ENCODE data around the gene ABCA3.

Gene ABCA3

DNA sequence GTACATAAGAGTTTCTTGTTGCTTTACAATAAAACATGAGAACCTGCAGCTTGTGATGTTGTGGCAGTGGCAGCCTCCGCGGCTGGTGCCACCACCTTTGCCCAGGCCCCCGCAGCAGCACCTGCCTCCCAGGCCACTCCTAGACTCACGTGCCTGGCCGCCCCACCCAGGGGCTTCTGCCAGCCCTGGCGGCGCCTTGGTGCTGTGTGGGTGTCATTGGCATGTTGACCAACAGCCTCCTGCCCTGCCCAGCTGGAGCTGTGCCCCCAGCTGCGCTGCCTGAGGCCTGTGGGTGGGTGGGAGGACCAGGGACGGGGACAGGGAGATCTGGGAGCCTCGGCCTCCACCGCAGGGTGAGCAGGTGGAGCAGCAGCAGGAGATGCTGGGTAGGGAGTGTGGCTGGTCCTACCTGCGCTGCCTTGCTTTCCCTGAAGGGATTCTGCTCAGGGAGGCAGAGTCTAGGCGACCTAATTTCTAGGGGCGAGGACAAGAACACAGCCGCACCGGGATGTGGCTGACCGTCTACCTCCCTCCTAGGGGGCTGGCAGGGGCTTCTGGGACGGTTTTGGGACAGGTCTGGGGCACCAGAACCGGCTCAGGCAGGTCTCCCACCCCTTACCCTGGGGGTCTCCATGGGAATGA, 104.7 kb downstream of the ABCA3 start:
- DNase-seq (ENCODE audit: low read depth in 1 of 2, low spot score in 1 of 2) = no peak

DNA sequence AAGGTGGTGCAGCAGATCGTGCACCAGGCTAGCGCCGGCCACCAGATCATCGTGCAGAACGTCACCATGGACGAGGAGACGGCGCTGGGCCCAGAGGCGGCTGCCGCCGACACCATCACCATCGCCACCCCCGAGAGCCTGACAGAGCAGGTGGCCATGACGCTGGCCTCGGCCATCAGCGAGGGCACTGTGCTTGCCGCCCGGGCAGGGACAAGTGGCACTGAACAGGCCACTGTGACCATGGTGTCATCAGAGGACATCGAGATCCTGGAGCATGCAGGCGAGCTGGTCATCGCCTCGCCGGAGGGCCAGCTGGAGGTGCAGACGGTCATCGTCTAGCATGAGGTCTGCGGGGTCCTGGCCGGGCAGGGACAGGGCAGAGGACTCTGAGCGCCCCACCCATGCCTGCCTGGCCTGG, 105.3 kb downstream of the ABCA3 start:
- no peak for DNase-seq (ENCODE audit: low read depth in 1 of 2, low spot score in 1 of 2)

DNA sequence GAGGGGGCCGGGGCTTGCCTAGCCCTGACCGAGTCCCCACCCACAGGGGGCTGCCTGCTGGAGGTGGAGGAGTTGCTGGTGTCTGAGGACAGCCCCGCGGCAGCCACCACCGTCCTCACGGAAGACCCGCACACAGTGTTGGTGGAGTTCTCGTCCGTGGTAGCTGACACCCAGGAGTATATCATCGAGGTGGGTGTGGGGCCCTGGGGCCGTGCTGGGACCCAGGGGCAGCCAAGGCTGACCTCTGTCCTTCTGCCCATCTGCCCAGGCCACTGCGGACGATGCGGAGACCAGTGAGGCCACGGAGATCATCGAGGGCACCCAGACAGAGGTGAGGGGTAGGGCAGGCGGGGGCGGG, 105.7 kb downstream of the ABCA3 start:
- DNase-seq (ENCODE audit: low read depth in 1 of 2, low spot score in 1 of 2) = no peak

DNA sequence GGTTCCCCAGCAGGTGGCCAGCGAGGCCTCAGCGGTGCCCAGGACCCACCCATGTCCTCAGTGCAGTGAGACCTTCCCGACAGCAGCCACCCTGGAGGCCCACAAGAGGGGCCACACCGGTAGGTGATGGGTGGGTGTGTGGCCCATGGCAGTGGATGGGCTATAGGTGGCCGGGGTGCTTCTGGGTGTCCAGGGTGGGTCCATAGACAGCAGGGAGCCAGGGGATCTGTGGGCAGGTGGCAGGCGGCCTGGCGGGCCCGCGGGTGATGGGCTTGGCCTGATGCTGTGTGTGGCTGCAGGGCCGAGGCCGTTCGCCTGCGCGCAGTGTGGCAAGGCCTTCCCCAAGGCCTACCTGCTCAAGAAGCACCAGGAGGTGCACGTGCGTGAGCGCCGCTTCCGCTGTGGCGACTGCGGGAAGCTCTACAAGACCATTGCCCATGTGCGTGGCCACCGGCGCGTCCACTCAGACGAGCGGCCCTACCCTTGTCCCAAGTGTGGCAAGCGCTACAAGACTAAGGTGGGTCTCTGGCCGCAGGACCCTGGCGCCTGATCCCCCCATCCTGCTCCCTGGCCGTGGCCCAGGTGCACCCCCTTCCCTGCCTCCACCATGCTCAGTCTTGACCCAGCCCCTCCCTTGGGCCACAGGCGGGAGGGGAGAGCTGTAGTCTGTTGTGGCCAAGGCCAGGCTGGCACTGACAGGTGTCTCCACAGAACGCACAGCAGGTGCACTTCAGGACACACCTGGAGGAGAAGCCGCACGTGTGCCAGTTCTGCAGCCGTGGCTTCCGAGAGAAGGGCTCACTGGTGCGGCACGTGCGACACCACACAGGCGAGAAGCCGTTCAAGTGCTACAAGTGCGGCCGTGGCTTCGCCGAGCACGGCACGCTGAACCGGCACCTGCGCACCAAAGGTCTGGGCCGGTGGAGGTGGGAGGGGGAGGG, 106.4 kb downstream of the ABCA3 start:
- no peak for DNase-seq (ENCODE audit: low read depth in 1 of 2, low spot score in 1 of 2)

DNA sequence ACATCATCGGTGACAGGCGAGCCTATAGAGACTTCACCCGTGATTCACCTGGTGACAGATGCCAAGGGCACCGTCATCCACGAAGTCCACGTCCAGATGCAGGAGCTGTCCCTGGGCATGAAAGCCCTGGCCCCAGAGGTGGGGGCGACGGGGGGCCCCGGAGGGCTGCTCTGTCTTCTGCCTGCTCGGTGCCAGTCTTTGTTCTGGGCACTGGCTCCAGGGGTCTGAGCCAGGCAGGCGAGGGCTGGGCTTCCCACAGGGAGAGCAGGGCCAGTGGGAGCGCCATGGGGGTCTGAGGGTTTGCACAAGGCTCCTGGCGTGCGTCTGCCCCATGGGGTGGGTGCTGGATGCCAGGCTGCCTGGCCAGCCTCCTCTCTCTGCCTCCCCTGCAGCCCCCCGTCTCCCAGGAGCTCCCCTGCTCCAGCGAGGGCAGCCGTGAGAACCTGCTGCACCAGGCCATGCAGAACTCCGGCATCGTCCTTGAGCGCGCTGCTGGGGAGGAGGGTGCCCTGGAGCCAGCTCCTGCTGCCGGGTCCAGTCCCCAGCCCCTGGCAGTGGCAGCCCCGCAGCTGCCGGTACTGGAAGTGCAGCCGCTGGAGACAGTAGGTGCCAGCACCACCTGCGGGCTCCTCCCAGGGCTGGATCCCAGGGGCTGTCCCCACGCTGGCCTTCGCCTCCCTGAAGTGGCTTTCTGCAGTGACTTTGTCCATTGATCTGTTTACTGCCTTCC, 107.3 kb downstream of the ABCA3 start:
- no peak for DNase-seq (ENCODE audit: low read depth in 1 of 2, low spot score in 1 of 2)

DNA sequence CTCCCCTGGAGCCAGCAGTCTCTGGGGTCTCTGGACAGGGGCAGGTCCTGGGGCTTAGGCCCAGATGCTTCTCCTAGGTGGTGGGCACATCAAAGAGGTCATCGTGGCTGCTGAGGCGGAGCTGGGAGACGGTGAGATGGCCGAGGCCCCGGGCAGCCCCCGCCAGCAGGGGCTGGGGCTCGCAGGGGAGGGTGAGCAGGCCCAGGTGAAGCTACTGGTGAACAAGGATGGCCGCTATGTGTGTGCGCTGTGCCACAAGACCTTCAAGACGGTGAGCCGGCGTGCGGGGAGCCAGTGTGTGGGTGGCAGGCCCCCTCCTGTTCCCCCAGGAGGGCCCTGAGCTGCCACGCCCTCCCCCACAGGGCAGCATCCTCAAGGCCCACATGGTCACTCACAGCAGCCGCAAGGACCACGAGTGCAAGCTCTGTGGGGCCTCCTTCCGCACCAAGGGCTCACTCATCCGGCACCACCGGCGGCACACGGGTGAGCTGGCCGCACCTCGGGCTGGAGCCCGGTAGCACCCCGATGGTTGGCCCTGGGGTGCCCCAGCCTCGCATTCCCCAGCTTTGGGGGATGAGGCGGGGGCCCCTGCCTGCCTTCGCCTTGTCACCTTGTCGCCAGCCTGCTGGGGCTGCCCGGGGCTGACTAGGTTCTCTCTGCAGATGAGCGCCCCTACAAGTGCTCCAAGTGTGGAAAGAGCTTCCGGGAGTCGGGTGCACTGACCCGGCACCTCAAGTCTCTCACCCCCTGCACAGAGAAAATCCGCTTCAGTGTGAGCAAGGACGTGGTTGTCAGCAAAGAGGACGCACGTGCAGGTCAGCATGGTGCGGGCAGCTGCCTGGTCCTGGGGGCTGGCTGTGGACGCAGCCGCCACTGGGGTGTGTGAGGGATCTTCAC, 108.2 kb downstream of the ABCA3 start:
- no peak for DNase-seq (ENCODE audit: low read depth in 1 of 2, low spot score in 1 of 2)

DNA sequence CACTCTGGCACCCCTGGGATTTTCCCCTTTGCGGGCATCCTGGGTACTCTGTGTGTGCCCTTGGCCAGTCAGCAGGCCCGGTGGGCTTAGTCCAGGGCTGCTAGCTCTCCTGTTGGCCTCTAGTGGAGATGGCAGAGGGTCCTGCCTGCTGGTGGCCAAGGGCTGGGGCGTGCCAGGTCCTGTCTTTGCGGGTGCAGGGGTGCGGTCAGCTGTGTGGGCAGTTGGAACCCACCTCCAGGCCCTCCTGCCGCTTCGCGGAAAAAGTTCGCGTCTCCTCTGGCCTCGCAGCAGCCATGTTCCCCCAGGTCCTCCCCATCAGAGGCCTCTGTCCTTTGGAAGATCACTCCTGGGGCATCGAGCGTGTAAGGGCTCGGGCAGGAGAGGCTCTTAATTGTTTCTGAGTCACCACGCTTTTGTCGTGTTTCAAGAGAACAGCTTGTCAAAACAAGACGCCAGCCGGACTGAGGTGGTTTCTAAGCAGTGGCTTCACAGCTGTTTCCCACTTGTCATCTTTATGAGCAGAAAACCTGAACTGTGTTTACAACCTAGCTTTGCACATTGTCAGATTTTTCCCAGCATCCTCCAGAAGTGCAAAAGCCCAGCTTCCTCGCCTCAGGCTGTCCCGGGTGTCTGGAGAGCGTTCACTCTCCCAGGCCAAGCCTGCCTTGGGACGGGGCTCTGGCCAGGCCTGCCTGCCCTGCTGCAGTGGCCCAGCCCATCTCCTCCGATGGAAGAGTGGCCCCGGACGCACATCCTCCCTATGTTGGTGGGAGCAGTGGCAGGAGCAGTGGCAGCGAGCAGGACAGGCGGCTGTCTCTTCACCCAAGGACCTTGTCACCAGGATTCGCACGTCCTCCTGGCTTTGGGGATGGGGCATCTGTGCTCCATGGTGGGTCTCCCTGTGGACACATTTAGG, 109.3 kb downstream of the ABCA3 start:
- DNase-seq (ENCODE audit: low read depth in 1 of 2, low spot score in 1 of 2) = no peak

DNA sequence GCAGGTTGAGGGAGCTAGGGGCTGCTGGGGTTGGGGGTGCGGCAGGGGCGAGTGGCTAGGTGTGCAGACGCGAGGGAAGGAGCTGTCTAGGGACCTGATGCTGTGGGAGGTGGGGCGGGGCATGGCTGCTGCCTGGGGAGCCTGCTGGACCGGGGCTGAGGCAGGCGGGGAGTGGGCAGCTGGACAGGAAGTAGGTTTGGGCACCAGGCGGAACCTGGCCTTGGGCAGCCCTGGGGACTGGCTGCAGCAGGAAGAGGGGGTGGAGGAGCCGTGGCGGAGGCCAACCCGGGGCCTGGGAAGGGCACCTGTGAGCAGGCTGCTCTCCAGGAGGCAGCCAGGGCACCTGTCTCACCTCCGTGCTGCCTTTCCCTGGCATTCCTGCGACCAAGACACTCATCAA, 110.2 kb downstream of the ABCA3 start:
- no peak for DNase-seq (ENCODE audit: low read depth in 1 of 2, low spot score in 1 of 2)

DNA sequence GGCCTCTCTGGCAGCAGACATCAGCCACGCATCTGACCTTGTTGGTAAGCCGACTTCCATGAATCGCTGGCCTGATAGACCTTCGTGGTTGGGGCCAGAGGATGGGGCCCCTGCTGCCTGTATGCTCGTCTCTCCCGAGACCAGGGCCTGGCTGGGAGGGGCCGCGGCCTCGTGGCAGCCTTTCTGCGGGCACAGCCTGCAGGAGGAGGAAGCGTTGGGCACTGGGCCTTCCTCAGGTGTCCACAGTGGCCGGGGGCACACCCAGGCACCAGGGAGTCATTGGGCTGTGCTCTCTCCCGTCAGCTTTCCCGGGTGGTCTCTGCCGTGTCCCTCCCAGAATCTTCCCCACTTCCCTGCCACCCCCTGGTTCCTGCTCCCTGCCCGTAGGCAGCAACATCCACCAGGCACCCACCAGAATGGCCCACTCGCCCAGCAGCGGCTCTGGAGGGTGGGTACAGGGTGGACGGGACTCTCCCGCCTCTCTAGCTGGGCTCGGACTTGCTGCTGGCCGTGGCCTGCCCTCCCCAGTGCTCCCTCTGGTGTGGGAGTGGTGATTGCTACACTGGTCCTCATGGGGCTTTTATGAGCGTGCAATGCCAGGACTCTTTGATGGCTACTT, 110.8 kb downstream of the ABCA3 start:
- no peak for DNase-seq (ENCODE audit: low read depth in 1 of 2, low spot score in 1 of 2)

DNA sequence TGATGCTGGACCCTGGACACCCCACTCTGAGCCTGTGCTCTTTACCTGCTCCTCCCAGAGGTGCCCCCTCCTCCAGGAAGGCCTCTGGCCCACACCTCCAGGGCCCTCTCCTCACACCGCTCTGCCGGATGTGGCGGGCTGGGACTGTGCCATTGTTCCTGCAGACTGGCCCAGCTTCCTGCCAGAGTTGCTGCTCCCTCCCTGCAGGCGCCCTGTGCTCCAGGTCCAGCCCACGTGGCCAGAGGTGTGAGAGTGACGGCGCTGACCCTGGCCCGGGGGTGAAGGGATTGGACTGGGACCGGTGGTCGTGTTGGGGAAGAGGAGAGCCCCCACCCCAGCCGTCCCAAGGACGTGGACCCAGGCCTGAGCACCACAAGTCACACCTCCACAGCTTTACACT, 111.4 kb downstream of the ABCA3 start:
- no peak for DNase-seq (ENCODE audit: low read depth in 1 of 2, low spot score in 1 of 2)

DNA sequence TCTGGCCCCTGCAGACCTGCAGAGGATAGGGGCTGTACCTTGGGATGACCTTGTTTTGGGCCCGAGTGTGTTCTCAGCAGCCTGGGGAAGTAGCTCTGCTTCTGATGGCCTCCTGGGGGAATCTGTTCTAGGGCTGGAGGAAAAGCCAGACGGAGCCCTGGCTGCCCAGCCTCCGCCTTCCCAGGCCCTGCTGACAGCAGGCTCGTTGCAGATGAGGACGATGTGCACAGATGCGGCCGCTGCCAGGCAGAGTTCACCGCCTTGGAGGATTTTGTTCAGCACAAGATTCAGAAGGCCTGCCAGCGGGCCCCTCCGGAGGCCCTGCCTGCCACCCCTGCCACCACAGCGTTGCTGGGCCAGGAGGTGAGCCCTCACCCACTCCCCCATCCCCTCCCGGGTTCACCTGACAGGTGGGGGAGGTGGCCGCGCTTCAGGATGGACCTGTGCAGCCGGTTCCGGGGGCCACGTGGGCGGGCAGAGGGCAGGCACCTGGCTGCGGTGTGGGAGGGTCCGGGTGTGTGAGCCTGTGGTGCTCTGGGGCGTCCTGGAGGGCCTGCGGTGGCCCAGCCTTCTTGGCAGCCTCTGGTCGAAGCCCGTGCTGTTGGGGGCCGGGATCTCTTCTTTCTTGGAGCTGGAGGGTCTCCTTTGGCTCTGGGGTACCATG, 112.2 kb downstream of the ABCA3 start:
- no peak for DNase-seq (ENCODE audit: low read depth in 1 of 2, low spot score in 1 of 2)

DNA sequence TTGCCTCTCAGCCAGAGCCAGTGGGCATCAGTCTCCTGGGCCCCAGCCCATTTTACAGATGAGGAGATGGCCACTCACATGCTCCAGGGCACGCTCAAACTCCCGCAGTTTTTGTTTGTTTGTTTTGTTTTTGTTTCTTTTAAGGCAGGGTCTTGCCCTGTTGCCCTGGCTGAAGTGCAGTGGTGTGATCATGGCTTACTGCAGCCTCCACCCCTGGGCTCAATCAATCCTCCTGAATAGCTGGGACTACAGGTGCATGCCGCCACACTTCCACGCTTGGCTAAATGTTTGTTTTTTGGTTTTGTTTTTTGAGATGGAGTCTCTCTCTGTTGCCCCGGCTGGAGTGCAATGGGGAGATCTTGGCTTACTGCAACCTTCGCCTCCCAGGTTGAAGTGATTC, 113.6 kb downstream of the ABCA3 start:
- DNase-seq (ENCODE audit: low read depth in 1 of 2, low spot score in 1 of 2) = no peak

DNA sequence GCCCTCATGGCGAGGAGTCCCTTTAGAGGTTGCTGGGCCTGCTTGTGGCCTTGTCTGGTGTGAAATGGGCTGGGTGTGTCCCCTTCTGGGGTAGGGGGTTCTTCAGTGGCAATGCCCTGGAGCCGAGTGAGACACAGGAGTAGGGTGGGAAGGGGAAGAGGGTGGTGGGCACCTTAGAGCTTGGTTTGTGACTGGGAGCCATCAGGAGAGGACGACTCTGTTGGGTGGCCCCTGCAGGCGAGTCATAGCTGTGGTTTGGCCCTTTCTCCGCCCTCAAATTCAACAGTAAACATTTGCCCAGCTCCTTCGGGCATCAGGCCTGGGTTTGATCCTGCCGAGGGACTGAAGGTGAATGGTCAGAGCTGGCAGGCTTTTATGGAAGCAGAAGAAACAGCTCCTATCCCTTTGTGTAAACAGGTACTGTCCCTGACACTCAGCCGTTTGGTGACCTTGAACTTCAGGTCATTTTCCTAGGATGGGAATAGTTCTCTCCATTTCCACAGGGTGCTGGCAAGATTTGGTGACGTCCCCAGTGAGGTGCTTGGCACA, 114.2 kb downstream of the ABCA3 start:
- no peak for DNase-seq (ENCODE audit: low read depth in 1 of 2, low spot score in 1 of 2)

All from activated CD4-positive, alpha-beta T cell treated with anti-CD3 and anti-CD28 coated beads, Interleukin-2, amount 50 U/mL, for 24 hours (primary cell).